IMR-90 (cell line): ENCODE measurements around the gene MED23. TPM values are rescaled to one million over a fixed set of nuclear protein-coding genes. Genes with fewer than 3 reads are reported as not detected.
A peak's percentile ranks its signal among the peaks of the same experiment; 100 is the strongest.

Source experiments
- ATAC-seq: fragments of 200-7000 bp; cut with Tn5 transposase; 2 replicates; pipeline ENCODE4 v1.9.1; 2020; ENCODE audit warnings: low read depth, mild to moderate bottlenecking, moderate library complexity
- BruUV-seq: library from RNA; stranded (reverse); fragments of 400-500 nt; replicated peaks from 2 replicates; lab custom pipeline; 2021; lab: Mats Ljungman, UMichigan
- CTCF ChIA-PET: fragments of 300-600 bp; formaldehyde crosslinking; extraction: SDS; loops from one replicate; lab custom pipeline; 2021; ENCODE audit warnings: antibody characterized with exemption; lab: Yijun Ruan, JAX
- POLR2A ChIA-PET: fragments of 300-600 bp; sonication (Branson Sonifier 250); formaldehyde crosslinking; loops from one replicate; lab custom pipeline; 2022; ENCODE audit warnings: antibody characterized with exemption; ENCODE audit not compliant: unreplicated experiment; lab: Charles Lee
- DNase-seq: peaks from one replicate; pipeline ENCODE4 v3.0.0; 2013
- H2AFZ ChIP-seq: replicated peaks from 2 replicates; pipeline ENCODE3; 2013; ENCODE audit warnings: low read length, mild to moderate bottlenecking; ENCODE audit not compliant: poor library complexity
- H2AK5ac ChIP-seq: 2 replicates; pipeline ENCODE4 v1.6.1; 2013; ENCODE audit warnings: low read depth, low read length, inconsistent platforms
- H2AK9ac ChIP-seq: replicated peaks from 2 replicates; pipeline ENCODE3; 2013; ENCODE audit warnings: mild to moderate bottlenecking, low read depth, low read length, moderate library complexity; ENCODE audit not compliant: poor library complexity
- H2BK120ac ChIP-seq: 2 replicates; pipeline ENCODE4 v1.6.1; 2013; ENCODE audit warnings: low read depth, low read length, inconsistent platforms
- H2BK15ac ChIP-seq: 3 replicates; pipeline ENCODE4 v1.6.1; 2013; ENCODE audit warnings: low read depth, low read length, inconsistent platforms
- H2BK20ac ChIP-seq: 2 replicates; pipeline ENCODE4 v1.6.1; 2013; ENCODE audit warnings: low read depth, mild to moderate bottlenecking, inconsistent platforms, low read length, moderate library complexity
- H2BK5ac ChIP-seq: 2 replicates; pipeline ENCODE4 v1.6.1; 2013; ENCODE audit warnings: mild to moderate bottlenecking, low read depth, low read length, inconsistent platforms; ENCODE audit not compliant: poor library complexity, severe bottlenecking
- H3K14ac ChIP-seq: replicated peaks from 2 replicates; pipeline ENCODE4 v1.6.1; 2013; ENCODE audit warnings: low read depth, low read length, inconsistent platforms
- H3K18ac ChIP-seq: 2 replicates; pipeline ENCODE4 v1.6.1; 2013; ENCODE audit warnings: low read depth, low read length, control low read depth
- H3K23ac ChIP-seq: 2 replicates; pipeline ENCODE4 v1.6.1; 2013; ENCODE audit warnings: low read depth, low read length, inconsistent platforms
- H3K27ac ChIP-seq: 2 replicates; pipeline ENCODE4 v1.5.1; 2013; ENCODE audit warnings: mild to moderate bottlenecking, control low read depth, low read length; ENCODE audit not compliant: insufficient read depth
- H3K27me3 ChIP-seq: 2 replicates; pipeline ENCODE4 v1.6.1; 2013; ENCODE audit warnings: low read length; ENCODE audit not compliant: control insufficient read depth, insufficient read depth
- H3K36me3 ChIP-seq: 2 replicates; pipeline ENCODE4 v1.6.1; 2013; ENCODE audit warnings: low read length, mixed read lengths; ENCODE audit not compliant: control insufficient read depth, insufficient read depth
- H3K4ac ChIP-seq: 2 replicates; pipeline ENCODE4 v1.6.1; 2013; ENCODE audit warnings: low read depth, low read length, inconsistent platforms
- H3K4me1 ChIP-seq: 2 replicates; pipeline ENCODE4 v1.6.1; 2013; ENCODE audit warnings: low read length, mixed read lengths; ENCODE audit not compliant: control insufficient read depth, insufficient read depth
- H3K4me2 ChIP-seq: 2 replicates; pipeline ENCODE4 v1.6.1; 2013; ENCODE audit warnings: low read depth, mild to moderate bottlenecking, control low read depth, low read length, moderate library complexity
- H3K4me3 ChIP-seq: 2 replicates; pipeline ENCODE4 v1.5.1; 2013; ENCODE audit warnings: low read depth, mild to moderate bottlenecking, control low read depth, low read length, moderate library complexity; ENCODE audit not compliant: insufficient read depth
- H3K56ac ChIP-seq: 2 replicates; pipeline ENCODE4 v1.6.1; 2013; ENCODE audit warnings: low read length, inconsistent platforms; ENCODE audit not compliant: insufficient read depth; ENCODE audit errors: extremely low read depth
- H3K79me1 ChIP-seq, 2 experiments: 2 replicates each; pipeline ENCODE4 v1.6.1; 2013; ENCODE audit warnings: low read length in 2 of 2, inconsistent platforms in 1 of 2, low read depth in 1 of 2
- H3K9ac ChIP-seq: 2 replicates; pipeline ENCODE4 v1.6.1; 2013; ENCODE audit warnings: low read depth, low read length, control low read depth
- H3K9me1 ChIP-seq: 2 replicates; pipeline ENCODE4 v1.6.1; 2013; ENCODE audit warnings: low read length, inconsistent platforms; ENCODE audit not compliant: insufficient read depth
- H3K9me3 ChIP-seq: 2 replicates; pipeline ENCODE4 v1.6.1; 2013; ENCODE audit warnings: low read length; ENCODE audit not compliant: control insufficient read depth, insufficient read depth
- H4K20me1 ChIP-seq: 2 replicates; pipeline ENCODE4 v1.6.1; 2013; ENCODE audit warnings: low read length, inconsistent platforms; ENCODE audit not compliant: insufficient read depth
- H4K5ac ChIP-seq: 2 replicates; pipeline ENCODE4 v1.6.1; 2013; ENCODE audit warnings: mild to moderate bottlenecking, low read depth, low read length, control low read depth
- H4K8ac ChIP-seq, 2 experiments: 2 replicates each; pipeline ENCODE4 v1.6.1; 2013; ENCODE audit warnings: low read depth in 2 of 2, low read length in 2 of 2, control low read depth in 1 of 2, inconsistent platforms in 1 of 2
- H4K91ac ChIP-seq: 2 replicates; pipeline ENCODE4 v1.6.1; 2013; ENCODE audit warnings: low read depth, low read length, inconsistent platforms; ENCODE audit not compliant: insufficient read depth
- CEBPB ChIP-seq: IDR thresholded peaks from 2 replicates; pipeline ENCODE4 v1.6.1; 2012; ENCODE audit warnings: low read depth, low read length, improper control_type of control experiment
- CHD1 ChIP-seq: IDR thresholded peaks from 2 replicates; pipeline ENCODE4 v1.6.1; 2012; ENCODE audit warnings: low read depth, low read length, improper control_type of control experiment
- WGBS, 2 experiments: methylation state at CpG; one replicate each; pipeline versions ENCODE4 v1.1.5 to v1.1.7; 2013; ENCODE audit warnings: missing lambda C conversion rate in 2 of 2; ENCODE audit not compliant: insufficient read length in 1 of 2; ENCODE audit errors: extremely low coverage in 2 of 2; 5-methylcytosine and 5-hydroxymethylcytosine counted together
- dilution Hi-C: fragments of 300-500 bp; cut with HindIII; formaldehyde crosslinking; loops from one replicate; pipeline ENCODE4 v1.14.3; 2018; ENCODE audit warnings: low sequenced_read_pairs; ENCODE audit not compliant: unreplicated experiment
- in situ Hi-C: fragments of 300-500 bp; cut with MboI; formaldehyde crosslinking; loops from 3 replicates; pipeline ENCODE4 v1.14.3; 2019; ENCODE audit warnings: low sequenced_read_pairs, inconsistent platforms, mixed read lengths
- intact Hi-C: fragments of 100-400 bp; cut with micrococcal nuclease; formaldehyde crosslinking; loops from 2 replicates; pipeline ENCODE4 v1.10.0; 2022
- polyA plus RNA-seq, 3 experiments: library from polyadenylated mRNA; depleted of rRNA; stranded (reverse); fragments of >200 nt; gene quantifications; 2 replicates each; pipeline ENCODE4 v1.2.3, GENCODE V29; 2012; ENCODE audit warnings: low replicate concordance in 1 of 3
- total RNA-seq: library from RNA; depleted of rRNA; stranded (reverse); fragments of >200 nt; gene quantifications from 2 replicates; pipeline ENCODE4 v1.2.3, GENCODE V29; 2012

MED23 gene
- total and polyA plus RNA-seq, 2 of the 4 experiments (the other 2 are of a cell fraction) = 16.0 to 40.7 TPM

GRCh38 chr6:131636880-131637792 lies 9.1 kb upstream of the MED23 start, which contains the start of gene ENPP3:
Gene ENPP3 (plus strand): TSS chr6:131637302. CDS start chr6:131637385, 83 bp downstream.
- DNase-seq (peak; percentile 13), ATAC-seq (peak; percentile 59)
- H3K4ac ChIP-seq = no peak within 1 kb of the TSS
- H2BK5ac ChIP-seq = no peak within 1 kb of the TSS
- no peak within 1 kb of the TSS for H4K8ac ChIP-seq
- whole genome bisulfite sequencing, 2 experiments = 13% methylated on average over 1 of the region's 10 CpGs; no CpG with 5 or more reads in 1 of the 2 experiments
- in situ Hi-C loops = no loop called here
- H3K27ac ChIP-seq = no peak within 1 kb of the TSS
- no peak within 1 kb of the TSS for H3K18ac ChIP-seq
- H2BK20ac ChIP-seq = no peak within 1 kb of the TSS; the same call in 1 of the 2 replicates
- no peak within 1 kb of the TSS for H3K23ac ChIP-seq
- BruUV-seq = no TSS peak
- H3K4me1 ChIP-seq = peaks cover 3% of the 10 kb centered on the region; the same call in 1 of the 2 replicates
- peak within 1 kb of the TSS; percentile 13; the same call in 1 of the 2 replicates for H3K4me2 ChIP-seq
- no peaks in the 10 kb centered on the region for H3K79me1 ChIP-seq
- H2BK15ac ChIP-seq = no peak within 1 kb of the TSS
- no peak within 1 kb of the TSS for H3K56ac ChIP-seq
- no peaks in the 10 kb centered on the region for H3K9me1 ChIP-seq
- H3K4me3 ChIP-seq = no peak within 1 kb of the TSS
- H4K20me1 ChIP-seq = no peaks in the 10 kb centered on the region
- no peak within 1 kb of the TSS for H3K14ac ChIP-seq
- no peak within 1 kb of the TSS for H4K5ac ChIP-seq
- H3K9ac ChIP-seq = no peak within 1 kb of the TSS
- H3K9me3 ChIP-seq = no peaks in the 10 kb centered on the region
- H3K27me3 ChIP-seq = no peaks in the 10 kb centered on the region; the same call in 1 of the 2 replicates
- H2AK9ac ChIP-seq = no peak within 1 kb of the TSS
- no peak within 1 kb of the TSS for H2AK5ac ChIP-seq
- TF ChIP-seq CHD1 = no peak
- peak; percentile 75 for TF ChIP-seq CEBPB
- H2AFZ ChIP-seq = no peak within 1 kb of the TSS
- dilution Hi-C loops = no loop called here
- no peak within 1 kb of the TSS for H2BK120ac ChIP-seq
- intact Hi-C loops = no loop called here
- no peak within 1 kb of the TSS for H4K91ac ChIP-seq
- no peaks in the 10 kb centered on the region for H3K36me3 ChIP-seq
- ChIA-PET POLR2A (no interaction called here), CTCF (interaction anchor here (2.4 kb wide), 1 partner anchor 9 kb away, joined by 18 read pairs; the partner anchor contains the start of gene MED23)
